Fibroblast of villous mesenchyme (primary cell): ENCODE data around the gene TMED4. TPM values are rescaled to one million over a fixed set of nuclear protein-coding genes. Genes with fewer than 3 reads are reported as not detected.

Experiments used
- DNase-seq: peaks from one replicate; pipeline ENCODE4 v3.0.0-alpha.2; 2010; ENCODE audit warnings: low read depth
- H3K4me3 ChIP-seq: 2 replicates; pipeline ENCODE4 v1.5.1; 2011; ENCODE audit warnings: low read depth, mild to moderate bottlenecking, low read length
- total RNA-seq: library from RNA; depleted of rRNA; stranded (reverse); fragments of >200 nt; gene quantifications from 2 replicates; pipeline ENCODE4 v1.2.3, GENCODE V29; 2012
- TF ChIP-seq, protein P1 (sequence below): IDR thresholded peaks from 2 replicates; pipeline ENCODE4 v1.5.1; 2012; ENCODE audit warnings: low read depth, mild to moderate bottlenecking, low read length; ENCODE audit not compliant: insufficient read depth

TMED4 gene
- total RNA-seq, result 54.4 and 84.2 TPM in 2 replicates

DNA sequence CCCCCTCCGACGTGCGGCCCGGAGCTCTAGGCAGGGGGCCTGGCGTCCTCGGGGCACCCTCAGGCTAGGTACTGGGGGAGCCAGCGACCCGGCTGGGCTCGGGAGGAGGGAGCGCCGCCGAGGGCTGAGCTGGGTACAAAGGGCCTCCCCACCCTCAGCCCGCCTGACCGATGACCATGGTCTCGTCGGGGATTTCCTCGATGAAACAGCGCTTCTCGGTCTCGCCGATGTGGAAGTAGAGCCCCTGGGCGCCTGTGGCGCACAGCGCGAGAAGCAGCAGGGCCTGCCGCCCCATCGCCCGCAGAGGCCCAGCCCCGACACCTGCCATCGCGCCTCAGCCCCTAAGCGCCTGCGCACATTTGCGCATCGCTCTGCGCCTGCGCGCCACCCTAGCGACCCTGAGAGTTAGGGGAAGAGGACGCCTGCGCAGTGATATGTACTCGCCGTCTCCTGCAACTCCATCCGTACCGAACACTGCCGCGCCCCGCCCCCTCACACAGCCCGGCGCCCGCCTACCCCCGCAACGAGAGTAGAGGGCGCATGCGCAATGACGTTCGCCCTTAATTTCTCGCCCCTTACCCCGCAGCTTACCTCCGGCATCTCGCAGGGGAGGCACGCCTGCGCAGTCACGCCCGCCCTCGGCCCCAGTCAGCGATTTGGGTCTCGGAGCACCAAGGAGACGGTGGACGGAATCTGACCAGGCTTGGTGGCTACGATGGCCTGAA lies at the start of gene TMED4:
TSS of gene TMED4 (minus strand) at position 353 of the 725 bp plus-strand sequence. CDS start at position 328, 25 bp downstream.
- DNase-seq, result peak; percentile 99
- H3K4me3 ChIP-seq, result peak within 1 kb of the TSS; percentile 68
- TF ChIP-seq, protein P1, sequence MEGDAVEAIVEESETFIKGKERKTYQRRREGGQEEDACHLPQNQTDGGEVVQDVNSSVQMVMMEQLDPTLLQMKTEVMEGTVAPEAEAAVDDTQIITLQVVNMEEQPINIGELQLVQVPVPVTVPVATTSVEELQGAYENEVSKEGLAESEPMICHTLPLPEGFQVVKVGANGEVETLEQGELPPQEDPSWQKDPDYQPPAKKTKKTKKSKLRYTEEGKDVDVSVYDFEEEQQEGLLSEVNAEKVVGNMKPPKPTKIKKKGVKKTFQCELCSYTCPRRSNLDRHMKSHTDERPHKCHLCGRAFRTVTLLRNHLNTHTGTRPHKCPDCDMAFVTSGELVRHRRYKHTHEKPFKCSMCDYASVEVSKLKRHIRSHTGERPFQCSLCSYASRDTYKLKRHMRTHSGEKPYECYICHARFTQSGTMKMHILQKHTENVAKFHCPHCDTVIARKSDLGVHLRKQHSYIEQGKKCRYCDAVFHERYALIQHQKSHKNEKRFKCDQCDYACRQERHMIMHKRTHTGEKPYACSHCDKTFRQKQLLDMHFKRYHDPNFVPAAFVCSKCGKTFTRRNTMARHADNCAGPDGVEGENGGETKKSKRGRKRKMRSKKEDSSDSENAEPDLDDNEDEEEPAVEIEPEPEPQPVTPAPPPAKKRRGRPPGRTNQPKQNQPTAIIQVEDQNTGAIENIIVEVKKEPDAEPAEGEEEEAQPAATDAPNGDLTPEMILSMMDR, result no peak

DNA sequence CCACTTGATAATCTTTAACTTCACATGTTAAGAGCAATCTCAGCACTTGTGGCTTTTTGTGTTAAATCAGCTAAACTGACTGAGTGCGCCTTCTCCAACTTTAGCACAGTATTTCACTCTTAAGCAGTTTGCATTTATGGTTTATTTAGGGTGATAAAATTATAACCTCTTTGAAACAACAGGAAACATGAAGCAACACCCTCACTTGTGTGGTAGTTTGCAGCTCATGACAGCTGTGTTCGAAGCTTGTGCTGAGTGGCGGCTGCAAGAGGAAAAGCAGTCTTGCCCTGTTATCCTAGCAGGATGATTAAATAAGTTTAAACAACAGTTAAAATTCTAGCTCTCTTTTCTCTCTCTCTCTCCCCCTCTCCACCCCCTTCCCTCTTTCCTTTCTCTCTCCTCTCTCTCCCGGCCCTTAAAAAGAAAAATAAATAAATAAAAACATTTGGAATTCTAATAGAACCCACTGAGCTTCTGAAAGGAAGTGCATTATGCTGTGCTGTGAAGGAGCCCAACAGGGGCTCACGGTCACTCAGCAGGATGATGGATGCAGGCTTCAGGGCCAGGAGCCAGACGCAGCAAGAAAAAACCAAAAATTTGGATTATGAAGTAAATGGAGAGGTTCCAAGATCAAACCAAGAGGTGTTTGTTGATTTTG lies 49.6 kb upstream of the TMED4 start:
- H3K4me3 ChIP-seq, result no peak overlapping the region
- DNase-seq, result peak; percentile 93
- TF ChIP-seq, protein P1, result no peak

DNA sequence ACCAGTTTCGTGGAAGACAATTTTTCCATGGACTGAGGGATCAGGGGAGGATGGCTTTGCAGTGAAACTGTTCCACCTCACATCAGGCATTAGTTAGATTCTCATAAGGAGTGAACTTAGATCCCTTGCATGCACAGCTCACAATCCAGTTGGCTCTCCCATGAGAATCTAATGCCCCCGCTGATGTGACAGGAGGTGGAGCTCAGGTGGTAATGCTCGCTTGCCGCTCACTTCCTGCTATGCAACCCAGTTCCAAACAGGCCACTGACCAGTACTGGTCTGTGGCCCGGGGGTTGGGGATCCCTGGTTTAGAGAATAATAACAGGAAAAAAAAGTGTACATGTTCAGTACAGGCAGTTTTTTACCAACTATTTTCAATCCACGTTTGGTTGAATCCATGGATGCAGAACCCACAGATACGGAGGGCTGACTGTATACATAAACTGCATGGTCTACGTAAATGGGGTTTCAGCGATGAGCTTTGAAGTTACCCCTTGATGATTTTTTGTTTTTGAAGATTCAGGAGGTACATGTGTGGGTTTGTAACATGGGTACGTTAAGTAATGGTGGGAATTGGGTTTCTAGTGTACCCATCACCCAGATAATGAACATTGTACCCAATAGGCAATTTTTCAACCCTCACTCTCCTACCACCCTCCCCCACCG lies 48.9 kb upstream of the TMED4 start:
- no peak overlapping the region for H3K4me3 ChIP-seq
- no peak for DNase-seq
- TF ChIP-seq, protein P1, result no peak

DNA sequence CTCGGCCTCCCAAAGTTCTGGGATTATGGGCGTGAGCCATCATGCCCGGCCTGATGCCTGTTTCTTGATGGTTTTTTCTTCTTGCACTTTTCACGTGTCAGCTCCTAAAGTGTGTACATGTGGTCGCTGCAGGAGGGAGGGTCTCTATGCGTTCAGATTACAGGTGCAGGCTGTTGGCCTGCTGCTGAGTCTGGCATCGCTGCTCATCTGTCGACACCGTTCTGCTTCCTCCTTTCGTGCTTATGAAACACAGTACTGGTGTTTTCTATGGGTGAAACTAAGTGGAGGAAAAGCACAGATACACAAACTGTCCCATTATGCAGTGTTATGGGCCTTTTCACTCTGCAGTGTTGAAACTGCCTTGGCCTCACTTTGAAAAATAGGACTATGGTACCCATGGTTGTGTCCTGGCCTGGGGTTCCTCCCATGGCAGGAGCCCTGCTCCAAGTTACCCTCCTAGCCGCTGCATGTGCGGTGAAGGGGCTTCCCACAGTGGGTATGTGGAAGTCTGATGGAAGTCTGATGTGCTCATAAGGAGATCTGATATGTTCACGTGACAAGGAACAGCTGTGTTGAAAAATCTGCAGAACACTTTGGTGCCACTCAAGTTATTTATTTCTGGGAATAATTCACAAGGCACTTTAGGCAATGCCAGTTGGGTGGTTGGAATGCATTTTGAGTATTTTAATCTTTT lies 47.9 kb upstream of the TMED4 start:
- no peak for DNase-seq
- H3K4me3 ChIP-seq, result no peak overlapping the region
- TF ChIP-seq, protein P1, result no peak

DNA sequence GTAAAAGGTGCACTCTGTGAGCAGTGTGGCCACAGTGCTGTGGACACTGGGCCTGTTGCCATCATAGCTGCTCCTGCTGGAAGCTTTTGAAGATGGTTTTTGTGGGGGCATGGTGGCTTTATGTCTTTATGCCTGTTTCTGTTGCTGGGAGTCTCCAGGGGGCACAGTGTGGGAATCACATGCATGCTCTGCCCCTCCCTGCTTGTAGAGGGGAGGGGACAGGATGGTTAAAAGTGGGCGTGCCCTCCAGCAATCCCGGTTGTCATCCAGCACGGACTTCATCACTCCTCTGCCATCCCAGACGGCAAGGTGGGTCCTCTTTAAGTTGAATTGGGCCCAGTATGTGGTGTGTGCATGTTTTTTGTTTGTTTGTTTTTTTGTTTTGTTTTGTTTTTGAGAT lies 44.6 kb upstream of the TMED4 start:
- TF ChIP-seq, protein P1, result no peak
- DNase-seq, result no peak

More for the DNA sequence above, 44.6 kb upstream of the TMED4 start:
- H3K4me3 ChIP-seq, result no peak overlapping the region
